Measurements from ENCODE around the gene ZNF280C.
"Not testable (repeated sequence)": the region's sequence is repeated elsewhere in the genome, so short reads cannot be mapped to it uniquely, and the experiment has no call there.

Gene ZNF280C

GRCh38 chrX:130262231-130262630 is 6.5 kb downstream of the ZNF280C start:
- no peak for DNase-seq

DNA sequence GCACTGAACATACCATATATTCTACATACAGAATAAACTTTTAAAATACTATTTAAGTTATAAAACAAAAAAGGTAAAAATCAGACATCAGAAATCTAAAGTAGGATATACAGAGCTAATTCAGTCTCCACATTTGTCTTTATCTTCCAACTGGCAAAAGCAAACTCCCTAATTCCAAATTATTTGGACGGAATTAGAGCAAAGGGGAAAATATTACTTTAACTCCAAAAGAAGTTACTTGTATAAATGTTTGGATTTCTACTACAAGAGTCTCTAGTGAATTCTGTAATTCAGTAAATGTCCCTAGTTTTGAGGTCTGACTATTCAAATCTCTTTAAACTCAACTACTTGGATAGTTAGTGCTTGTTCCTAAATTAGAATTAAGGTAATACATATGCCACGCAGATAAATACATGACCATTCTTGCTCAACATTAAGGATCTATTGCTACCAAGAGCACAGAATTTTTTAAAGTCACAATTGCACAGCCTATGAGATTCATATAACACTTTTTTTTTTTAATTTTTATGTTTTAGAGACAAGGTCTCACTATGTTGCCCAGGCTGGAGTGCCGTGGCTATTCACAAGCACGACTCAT is 7.3 kb downstream of the ZNF280C start:
- DNase-seq: no peak

- DNase-seq: no peak
Measured at GRCh38 chrX:130260316-130260715, 8.4 kb downstream of the ZNF280C start.

- DNase-seq: no peak
Measured at GRCh38 chrX:130253916-130254315, 14.8 kb downstream of the ZNF280C start.

GRCh38 chrX:130251671-130252070 is 17.0 kb downstream of the ZNF280C start:
- no peak for DNase-seq

DNA sequence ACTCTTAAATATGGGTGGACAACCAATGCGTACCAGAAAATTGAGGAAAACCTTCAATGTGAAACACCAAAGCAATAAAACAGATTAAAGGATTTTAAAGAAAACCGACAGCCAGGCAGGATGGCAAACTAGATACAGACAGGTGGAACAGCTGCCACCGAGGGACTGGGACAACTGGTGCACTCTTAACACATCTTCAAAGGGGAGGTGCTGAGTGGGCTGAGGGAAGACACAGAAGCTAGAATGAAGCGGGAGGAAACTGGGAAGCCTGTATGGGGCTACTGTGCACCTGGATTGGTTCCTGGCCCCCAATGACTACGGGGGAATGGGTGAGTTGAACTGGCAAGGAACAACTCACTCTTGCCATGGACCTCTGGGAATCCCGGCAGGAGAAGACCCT is 20.7 kb downstream of the ZNF280C start:
- DNase-seq: no peak

DNA sequence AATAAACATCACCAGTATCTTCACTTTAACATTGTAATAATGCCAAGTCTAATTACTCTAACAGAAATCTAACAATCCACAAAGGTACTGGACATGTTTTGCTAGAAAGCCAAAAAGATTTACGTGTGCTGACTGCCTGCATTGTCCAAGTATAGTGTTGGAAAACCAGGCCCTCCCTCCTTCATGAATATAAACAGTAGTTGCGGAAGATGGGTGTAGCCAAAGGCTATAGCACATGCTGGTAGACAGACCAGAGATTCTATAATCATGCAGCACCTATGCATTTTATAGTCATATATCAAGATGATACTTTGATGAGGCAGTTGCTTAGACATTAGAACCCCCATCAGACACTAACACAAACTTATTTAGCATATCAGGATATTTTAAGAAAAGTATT is 22.6 kb downstream of the ZNF280C start:
- no peak for DNase-seq

- no peak for DNase-seq
Measured at GRCh38 chrX:130245441-130245840, 23.3 kb downstream of the ZNF280C start.

DNA sequence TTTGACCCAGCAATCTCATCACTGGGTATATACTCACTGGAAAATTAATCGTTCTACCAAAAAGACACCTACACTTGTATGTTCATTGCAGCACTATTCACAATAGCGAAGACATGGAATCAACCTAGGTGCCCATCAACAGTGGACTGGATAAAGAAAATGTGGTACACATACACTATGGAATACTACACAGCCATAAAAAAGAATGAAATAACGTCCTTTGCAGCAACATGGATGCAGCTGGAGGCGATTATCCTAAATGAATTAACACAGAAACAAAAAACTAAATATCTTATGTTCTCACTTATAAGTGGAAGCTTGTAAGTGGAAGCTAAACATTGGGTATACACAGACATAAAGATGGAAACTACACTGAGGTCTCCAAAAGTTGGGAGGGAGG is 37.5 kb downstream of the ZNF280C start:
- not testable (repeated sequence) for DNase-seq

DNA sequence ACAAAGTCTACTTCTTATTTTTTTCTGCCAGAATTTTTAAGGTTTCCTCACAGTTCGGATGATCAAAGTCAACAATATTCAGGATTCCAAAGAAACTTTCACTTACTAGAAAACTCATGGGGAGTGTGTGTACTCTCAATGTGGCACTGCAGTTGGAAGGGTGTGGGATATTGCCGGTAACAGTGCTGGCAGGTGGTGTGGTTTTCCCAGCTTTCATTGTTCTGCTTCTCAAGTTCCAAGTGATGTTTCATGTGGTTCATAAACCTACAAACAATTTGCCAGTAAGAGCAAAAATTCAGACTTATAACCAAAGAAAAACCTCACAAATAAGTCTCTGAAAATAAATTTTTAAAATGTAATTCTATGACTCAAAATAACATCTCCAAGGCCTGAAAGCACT is 39.8 kb downstream of the ZNF280C start:
- DNase-seq: no peak

DNA sequence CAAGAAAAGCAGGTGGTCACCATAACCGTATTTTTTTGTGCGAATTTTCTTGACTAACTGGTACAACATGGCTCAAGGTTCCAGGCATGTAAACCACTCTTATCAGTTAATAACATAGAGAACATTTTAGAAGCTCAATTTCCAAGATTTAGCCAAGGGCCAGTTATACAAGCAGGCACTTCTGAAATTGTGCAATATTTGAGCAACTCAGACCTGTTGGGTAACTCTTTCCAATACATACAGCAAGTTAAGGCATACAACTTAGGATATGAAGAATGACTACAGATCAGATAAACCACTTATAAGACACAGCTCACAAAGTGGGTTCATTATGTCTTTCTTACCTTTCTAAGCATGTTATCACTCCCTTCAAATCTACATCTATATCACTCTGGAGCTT is 43.9 kb downstream of the ZNF280C start:
- no peak for DNase-seq

- DNase-seq: no peak
Measured at GRCh38 chrX:130216320-130216719, 52.4 kb downstream of the ZNF280C start.

GRCh38 chrX:130213376-130213775 is 55.3 kb downstream of the ZNF280C start:
- DNase-seq: no peak

DNA sequence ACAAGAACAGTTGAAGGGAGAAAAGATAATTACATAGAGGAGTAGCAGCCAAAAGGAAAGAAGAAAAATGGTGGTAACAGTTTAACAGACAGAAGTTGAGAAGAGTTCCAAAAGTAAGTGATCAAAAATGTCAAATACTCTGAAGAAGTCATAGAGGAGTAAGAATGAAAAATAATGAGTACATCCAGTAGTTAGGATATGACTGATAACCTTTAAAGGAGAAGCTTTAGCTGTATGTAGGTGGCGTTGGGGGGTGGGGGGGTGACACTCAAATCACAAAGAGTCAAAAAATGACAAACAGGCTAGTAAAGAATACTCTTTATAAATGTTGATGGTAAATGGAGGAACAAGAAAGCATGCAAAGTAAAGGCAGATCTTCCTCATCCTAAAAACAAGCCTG is 56.3 kb downstream of the ZNF280C start:
- DNase-seq: no peak

DNA sequence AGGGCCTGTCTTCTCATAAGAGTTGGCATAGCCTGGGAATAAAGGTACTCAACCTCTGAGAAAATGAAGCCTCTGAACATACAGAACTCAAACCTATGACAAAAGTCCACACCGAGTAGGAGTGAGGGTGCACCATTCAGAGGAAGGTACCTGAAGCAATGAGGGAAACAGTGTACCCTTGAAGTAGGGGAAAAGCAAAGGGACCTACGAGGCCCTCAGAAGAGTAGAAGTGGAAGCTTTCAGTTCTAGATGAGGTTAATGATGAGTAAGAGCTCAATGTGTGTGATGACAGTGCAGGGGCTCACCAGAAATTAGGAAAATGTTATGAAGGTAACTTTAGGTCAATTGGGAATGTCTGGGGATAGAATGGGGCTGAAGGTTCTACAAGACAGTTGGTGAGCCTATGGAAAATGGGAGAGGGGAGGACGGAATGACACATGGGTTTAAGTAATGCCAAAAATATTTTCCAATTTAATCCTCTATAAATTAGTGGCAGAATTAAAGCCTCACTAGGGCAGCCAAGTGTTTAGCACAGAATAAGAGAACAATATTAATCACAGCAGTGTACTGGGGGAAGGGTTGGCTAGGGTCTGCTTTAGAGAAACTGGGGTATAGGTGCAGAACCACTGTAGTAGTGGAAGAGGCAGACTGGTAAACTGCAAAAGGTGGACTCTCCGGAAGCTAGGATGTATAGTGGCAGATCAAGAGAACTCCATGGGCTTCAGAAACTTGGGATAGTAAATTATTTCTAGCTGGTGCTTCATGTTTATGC is 57.1 kb downstream of the ZNF280C start:
- DNase-seq: no peak

DNA sequence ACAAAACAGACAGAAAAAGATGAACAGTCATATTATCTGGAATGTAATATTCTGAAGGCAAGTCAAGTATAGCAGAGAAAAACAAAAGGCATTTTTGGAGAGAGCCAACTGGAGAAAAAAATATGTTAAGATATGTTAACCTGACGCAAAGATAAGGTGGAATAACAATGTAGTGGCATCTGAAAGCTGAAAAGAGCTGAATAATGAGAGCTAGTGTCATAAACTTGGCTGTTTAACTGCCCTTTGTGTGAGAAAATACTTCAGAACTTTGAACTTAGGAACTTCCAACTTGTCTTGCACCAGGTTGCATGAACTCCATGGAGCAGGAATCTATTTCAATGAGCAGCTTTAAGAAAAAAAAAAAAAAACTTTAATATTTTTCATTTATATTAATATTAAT is 64.1 kb downstream of the ZNF280C start:
- no peak for DNase-seq

DNA sequence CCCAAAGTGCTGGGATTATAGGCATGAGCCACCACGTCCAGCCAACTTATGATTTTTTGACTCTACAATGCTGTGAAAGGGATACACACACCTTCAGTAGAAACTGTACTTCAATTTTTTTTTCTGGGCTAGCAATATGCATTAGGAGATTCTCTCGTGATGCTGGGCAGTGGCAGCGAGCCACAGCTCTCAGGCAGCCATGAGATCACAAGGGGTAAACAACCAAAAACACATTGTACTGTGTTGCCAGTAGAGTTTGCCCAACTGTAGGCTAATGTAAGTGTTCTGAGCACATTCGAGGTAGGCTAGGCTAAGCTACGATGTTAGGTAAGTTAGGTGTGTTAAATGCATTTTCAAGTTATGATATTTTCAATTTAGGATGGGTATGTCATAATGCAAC is 71.2 kb downstream of the ZNF280C start:
- no peak for DNase-seq

DNA sequence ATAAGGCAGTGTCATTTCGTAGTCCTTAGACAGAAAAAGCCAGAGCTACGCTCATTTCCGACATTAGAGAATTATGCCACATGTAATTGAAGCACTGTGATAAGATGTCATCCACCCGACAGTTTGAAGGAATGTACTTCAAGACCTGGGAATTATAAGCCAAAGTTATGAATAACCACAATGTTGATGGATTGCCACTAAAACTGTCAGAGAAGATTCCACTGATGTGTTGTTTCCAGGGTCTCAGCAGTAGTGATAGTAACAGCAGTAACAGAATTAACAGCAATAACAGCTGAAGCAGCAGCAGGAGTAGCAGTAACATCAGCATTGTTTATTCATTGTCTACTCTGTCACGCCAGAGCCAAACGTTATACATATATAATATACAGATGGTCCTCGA is 72.2 kb downstream of the ZNF280C start:
- DNase-seq: no peak

DNA sequence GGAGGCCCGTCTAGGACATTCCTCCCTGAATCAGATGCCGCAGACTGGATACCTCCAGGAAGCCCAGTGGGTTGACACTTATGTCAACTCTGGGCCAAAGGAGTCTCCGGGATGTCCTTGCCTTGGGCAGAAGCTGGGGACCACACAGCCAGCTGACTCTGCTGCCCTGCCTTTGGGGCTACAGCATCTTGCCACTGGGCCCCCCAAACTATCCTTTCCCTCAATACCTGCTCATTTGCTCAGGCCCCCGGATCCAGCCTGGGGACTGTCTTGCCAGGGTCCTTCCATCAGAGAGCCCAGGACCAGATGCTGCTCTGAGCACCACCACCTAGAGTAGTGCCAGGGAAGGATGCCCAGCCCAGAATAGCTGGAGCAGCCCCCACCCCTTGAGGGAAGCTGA is 77.9 kb downstream of the ZNF280C start:
- DNase-seq: no peak

DNA sequence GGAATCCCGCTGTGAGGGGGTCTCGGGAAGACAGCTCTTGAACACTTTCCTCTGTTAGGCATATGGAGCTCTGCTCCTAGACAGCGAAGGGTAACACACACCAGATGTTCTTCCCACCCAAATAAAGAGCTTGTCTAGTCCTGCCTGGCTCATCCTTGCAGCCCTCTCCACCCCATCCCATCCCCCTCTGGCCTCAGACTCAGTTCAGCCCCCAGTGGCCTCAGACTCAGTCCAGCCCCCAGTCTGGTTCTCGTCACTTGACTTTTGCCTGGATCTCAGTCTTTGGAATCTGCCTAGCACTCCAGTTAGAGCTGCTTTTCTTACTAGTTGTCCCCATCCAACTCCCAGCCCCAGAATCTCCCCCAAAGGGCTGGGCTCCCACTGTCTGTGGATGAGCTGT is 82.0 kb downstream of the ZNF280C start:
- DNase-seq: no peak

GRCh38 chrX:130184857-130185256 is 83.8 kb downstream of the ZNF280C start:
- no peak for DNase-seq

- DNase-seq: no peak
Measured at GRCh38 chrX:130184168-130184567, 84.5 kb downstream of the ZNF280C start.

DNA sequence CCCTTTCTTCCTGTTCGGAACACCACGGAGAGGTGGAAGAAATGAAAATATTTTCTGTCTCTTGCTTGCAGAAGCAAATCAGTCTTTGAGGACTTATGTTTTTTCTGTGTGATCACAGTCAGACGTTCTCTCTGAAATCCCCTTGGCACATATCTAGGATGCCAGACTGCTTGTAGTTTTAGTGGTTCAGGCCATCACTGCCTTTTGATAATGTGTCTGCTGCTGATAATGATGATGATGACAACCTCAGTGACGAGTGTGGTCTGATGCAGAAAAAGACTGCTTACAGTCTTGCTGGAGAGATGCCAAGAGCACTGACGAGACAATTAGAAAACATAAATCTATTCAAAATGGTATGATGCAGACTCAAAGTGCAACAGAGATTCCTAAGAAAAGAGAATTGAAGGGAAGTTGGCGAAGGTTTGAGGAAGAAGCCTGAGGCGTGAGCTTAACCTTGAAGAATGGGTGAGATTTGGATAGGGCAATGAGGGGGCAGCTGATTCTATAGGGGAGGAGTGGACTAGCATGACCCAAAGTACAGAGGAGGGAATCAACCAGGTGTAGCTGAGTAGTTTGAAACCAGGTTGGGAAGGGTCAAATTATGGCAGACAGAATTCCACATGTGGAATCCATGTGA is 89.0 kb downstream of the ZNF280C start:
- no peak for DNase-seq
